Measurements from ENCODE around the gene BCAS3.

BCAS3 gene

DNA sequence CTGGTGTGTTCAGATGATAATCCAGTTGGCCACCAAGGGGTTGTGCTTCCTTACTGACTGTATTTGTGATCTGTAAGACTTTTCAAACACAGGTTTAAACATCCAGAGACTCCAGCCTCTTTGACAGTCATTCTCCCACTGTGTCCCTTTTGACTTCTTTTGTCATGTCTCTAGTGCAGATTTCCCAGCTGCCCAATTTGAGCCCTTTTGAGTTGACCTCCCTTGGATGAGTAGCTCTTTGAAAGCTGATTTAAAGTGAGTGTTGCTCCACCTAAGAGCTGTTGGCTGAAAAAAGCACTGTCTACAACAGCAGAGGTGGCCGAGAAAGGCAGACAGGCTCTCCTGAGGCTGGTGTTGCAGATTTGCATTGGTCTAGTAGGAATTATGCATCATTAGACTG is 533.6 kb downstream of the BCAS3 start:
- H3K27me3 ChIP-seq (replicated peaks in 2 of 5; ENCODE audit: control insufficient read depth in 4 of 5, insufficient read depth in 5 of 5, low read length in 4 of 5): no peaks in the 10 kb centered on the region
- CTCF ChIA-PET: interaction anchor here (0.6 to 1.8 kb wide), 4 partner anchors 8 to 348 kb away, joined by 3 to 5 read pairs (median 4); no protein-coding TSS in a partner anchor
- DNase-seq: no peak
- 100% methylated on average over 1 of the region's 1 CpG for WGBS (ENCODE audit: insufficient coverage)
- POLR2A ChIA-PET: no interaction called here
- H3K9me3 ChIP-seq (ENCODE audit: control extremely low read depth in 1 of 5, control insufficient read depth in 4 of 5, insufficient read depth in 2 of 5, low read depth in 1 of 5, low read length in 4 of 5): peaks cover 0 to 1% (median 0%) of the 10 kb centered on the region in 5 experiments
- no peak overlapping the region for H3K27ac ChIP-seq (ENCODE audit: insufficient read depth in 1 of 2, low read depth in 1 of 2, low read length in 2 of 2, poor library complexity in 1 of 2, severe bottlenecking in 2 of 2)
- no peaks in the 10 kb centered on the region for H3K4me1 ChIP-seq (ENCODE audit: control extremely low read depth in 1 of 4, control insufficient read depth in 4 of 4, insufficient read depth in 4 of 4, low read length in 3 of 4)
- no peak overlapping the region for H3K4me3 ChIP-seq (ENCODE audit: control insufficient read depth in 1 of 7, extremely low read depth in 1 of 7, insufficient read depth in 4 of 7, low read depth in 2 of 7, low read length in 6 of 7)
- H3K36me3 ChIP-seq (ENCODE audit: control insufficient read depth in 4 of 4, insufficient read depth in 4 of 4, low read length in 3 of 4): no peaks in the 10 kb centered on the region

DNA sequence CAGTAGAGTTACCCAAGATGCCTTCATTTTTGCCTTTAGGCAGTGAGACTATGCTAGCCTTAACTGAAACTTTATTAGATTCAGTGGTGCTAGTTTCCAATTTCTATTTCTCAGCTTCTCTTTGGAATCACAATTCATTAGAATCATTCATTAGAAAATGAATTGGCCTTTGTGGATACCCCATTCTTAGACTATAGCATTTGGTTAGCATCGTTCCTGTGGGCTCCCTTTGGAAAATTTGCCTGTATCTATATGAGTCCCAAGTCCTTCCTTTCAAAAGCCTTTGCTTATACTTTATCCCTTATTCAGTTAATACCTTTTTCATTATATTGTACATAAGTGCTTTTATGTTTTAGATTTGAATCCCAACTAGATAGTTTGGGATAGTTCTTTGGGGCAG is 535.0 kb downstream of the BCAS3 start:
- Histone ChIP-seq H3K9me3 (ENCODE audit: control extremely low read depth in 1 of 5, control insufficient read depth in 4 of 5, insufficient read depth in 2 of 5, low read depth in 1 of 5, low read length in 4 of 5) (no peaks in the 10 kb centered on the region), H3K27me3 (replicated peaks in 2 of 5; ENCODE audit: control insufficient read depth in 4 of 5, insufficient read depth in 5 of 5, low read length in 4 of 5) (no peaks in the 10 kb centered on the region), H3K36me3 (ENCODE audit: control insufficient read depth in 4 of 4, insufficient read depth in 4 of 4, low read length in 3 of 4) (no peaks in the 10 kb centered on the region), H3K4me1 (ENCODE audit: control extremely low read depth in 1 of 4, control insufficient read depth in 4 of 4, insufficient read depth in 4 of 4, low read length in 3 of 4) (peaks cover 0 to 2% (median 0%) of the 10 kb centered on the region in 4 experiments), H3K4me3 (ENCODE audit: control insufficient read depth in 1 of 7, extremely low read depth in 1 of 7, insufficient read depth in 4 of 7, low read depth in 2 of 7, low read length in 6 of 7) (no peak overlapping the region), H3K27ac (ENCODE audit: insufficient read depth in 1 of 2, low read depth in 1 of 2, low read length in 2 of 2, poor library complexity in 1 of 2, severe bottlenecking in 2 of 2) (no peak overlapping the region)
- CTCF ChIA-PET: no interaction called here
- DNase-seq: no peak
- POLR2A ChIA-PET: no interaction called here
- WGBS (ENCODE audit: insufficient coverage): no CpG with 5 or more reads among the region's 1 CpG

DNA sequence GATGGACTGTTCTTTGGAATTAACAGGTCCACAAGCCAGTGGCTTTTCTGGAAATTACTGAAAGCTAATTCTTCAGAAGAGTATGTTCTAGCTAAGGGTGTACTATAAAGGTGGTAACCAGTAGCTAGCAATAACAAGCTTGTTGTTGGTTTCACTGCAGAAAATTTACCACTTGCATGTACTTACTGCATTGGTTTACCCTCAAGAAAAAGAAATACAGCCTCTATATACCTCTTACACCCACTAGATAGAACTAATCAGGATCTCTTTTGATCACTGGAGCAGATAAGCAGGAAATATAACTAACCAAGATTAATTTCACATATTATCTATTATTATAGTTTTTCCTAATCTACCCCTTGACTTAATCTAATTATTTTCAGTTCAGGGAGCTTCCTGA is 537.1 kb downstream of the BCAS3 start:
- ChIA-PET POLR2A (no interaction called here), CTCF (interaction anchor here (1.0 kb wide), 1 partner anchor 16 kb away, joined by 3 read pairs; no protein-coding TSS in a partner anchor)
- H3K27ac ChIP-seq (ENCODE audit: insufficient read depth in 1 of 2, low read depth in 1 of 2, low read length in 2 of 2, poor library complexity in 1 of 2, severe bottlenecking in 2 of 2): no peak overlapping the region
- no peaks in the 10 kb centered on the region for H3K27me3 ChIP-seq (replicated peaks in 2 of 5; ENCODE audit: control insufficient read depth in 4 of 5, insufficient read depth in 5 of 5, low read length in 4 of 5)
- H3K36me3 ChIP-seq (ENCODE audit: control insufficient read depth in 4 of 4, insufficient read depth in 4 of 4, low read length in 3 of 4): no peaks in the 10 kb centered on the region
- H3K4me3 ChIP-seq (ENCODE audit: control insufficient read depth in 1 of 7, extremely low read depth in 1 of 7, insufficient read depth in 4 of 7, low read depth in 2 of 7, low read length in 6 of 7): no peak overlapping the region
- DNase-seq: no peak
- H3K9me3 ChIP-seq (ENCODE audit: control extremely low read depth in 1 of 5, control insufficient read depth in 4 of 5, insufficient read depth in 2 of 5, low read depth in 1 of 5, low read length in 4 of 5): no peaks in the 10 kb centered on the region
- peaks cover 0 to 13% (median 1%) of the 10 kb centered on the region in 4 experiments for H3K4me1 ChIP-seq (ENCODE audit: control extremely low read depth in 1 of 4, control insufficient read depth in 4 of 4, insufficient read depth in 4 of 4, low read length in 3 of 4)

- CTCF ChIA-PET: no interaction called here
Measured at GRCh38 chr17:61216066-61216465, 538.4 kb downstream of the BCAS3 start.

GRCh38 chr17:61217878-61218437 is 540.3 kb downstream of the BCAS3 start:
- no peak overlapping the region for H3K4me3 ChIP-seq (ENCODE audit: control insufficient read depth in 1 of 7, extremely low read depth in 1 of 7, insufficient read depth in 4 of 7, low read depth in 2 of 7, low read length in 6 of 7)
- peaks cover 7 to 43% (median 14%) of the 10 kb centered on the region in 4 experiments for H3K4me1 ChIP-seq (ENCODE audit: control extremely low read depth in 1 of 4, control insufficient read depth in 4 of 4, insufficient read depth in 4 of 4, low read length in 3 of 4)
- H3K27me3 ChIP-seq (replicated peaks in 2 of 5; ENCODE audit: control insufficient read depth in 4 of 5, insufficient read depth in 5 of 5, low read length in 4 of 5): no peaks in the 10 kb centered on the region
- CTCF ChIA-PET: no interaction called here
- H3K36me3 ChIP-seq (ENCODE audit: control insufficient read depth in 4 of 4, insufficient read depth in 4 of 4, low read length in 3 of 4): no peaks in the 10 kb centered on the region
- H3K9me3 ChIP-seq (ENCODE audit: control extremely low read depth in 1 of 5, control insufficient read depth in 4 of 5, insufficient read depth in 2 of 5, low read depth in 1 of 5, low read length in 4 of 5): no peaks in the 10 kb centered on the region
- DNase-seq: no peak
- 100% methylated on average over 3 of the region's 4 CpGs for WGBS (ENCODE audit: insufficient coverage)
- POLR2A ChIA-PET: no interaction called here
- H3K27ac ChIP-seq (ENCODE audit: insufficient read depth in 1 of 2, low read depth in 1 of 2, low read length in 2 of 2, poor library complexity in 1 of 2, severe bottlenecking in 2 of 2): no peak overlapping the region

More at GRCh38 chr17:61216066-61216465, 538.4 kb downstream of the BCAS3 start:
- peaks cover 2 to 24% (median 5%) of the 10 kb centered on the region in 4 experiments for H3K4me1 ChIP-seq (ENCODE audit: control extremely low read depth in 1 of 4, control insufficient read depth in 4 of 4, insufficient read depth in 4 of 4, low read length in 3 of 4)
- 100% methylated on average over 1 of the region's 4 CpGs for WGBS (ENCODE audit: insufficient coverage)
- POLR2A ChIA-PET: no interaction called here
- DNase-seq: no peak
- H3K27me3 ChIP-seq (replicated peaks in 2 of 5; ENCODE audit: control insufficient read depth in 4 of 5, insufficient read depth in 5 of 5, low read length in 4 of 5): no peaks in the 10 kb centered on the region
- no peak overlapping the region for H3K27ac ChIP-seq (ENCODE audit: insufficient read depth in 1 of 2, low read depth in 1 of 2, low read length in 2 of 2, poor library complexity in 1 of 2, severe bottlenecking in 2 of 2)
- H3K4me3 ChIP-seq (ENCODE audit: control insufficient read depth in 1 of 7, extremely low read depth in 1 of 7, insufficient read depth in 4 of 7, low read depth in 2 of 7, low read length in 6 of 7): no peak overlapping the region
- H3K36me3 ChIP-seq (ENCODE audit: control insufficient read depth in 4 of 4, insufficient read depth in 4 of 4, low read length in 3 of 4): no peaks in the 10 kb centered on the region
- H3K9me3 ChIP-seq (ENCODE audit: control extremely low read depth in 1 of 5, control insufficient read depth in 4 of 5, insufficient read depth in 2 of 5, low read depth in 1 of 5, low read length in 4 of 5): no peaks in the 10 kb centered on the region

DNA sequence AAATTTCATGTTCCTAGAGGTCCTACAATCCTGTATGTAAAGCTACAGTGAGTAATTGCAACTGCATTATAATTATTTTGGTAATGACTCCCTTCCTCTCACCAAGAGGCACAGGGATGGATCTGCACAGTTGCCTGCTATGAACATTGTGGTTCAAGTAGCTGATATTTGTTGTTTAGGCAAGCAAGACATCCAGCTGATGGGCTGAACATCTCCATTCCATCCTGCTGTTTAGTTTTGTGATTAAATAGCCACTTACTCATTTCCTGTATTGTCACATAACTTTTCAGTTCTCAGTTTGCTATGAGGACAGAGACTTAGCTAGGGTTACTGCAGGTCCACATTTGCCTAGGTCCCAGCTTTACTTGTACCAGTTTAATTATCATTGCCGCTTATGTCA is 540.8 kb downstream of the BCAS3 start:
- Histone ChIP-seq H3K27ac (ENCODE audit: insufficient read depth in 1 of 2, low read depth in 1 of 2, low read length in 2 of 2, poor library complexity in 1 of 2, severe bottlenecking in 2 of 2) (no peak overlapping the region), H3K4me3 (ENCODE audit: control insufficient read depth in 1 of 7, extremely low read depth in 1 of 7, insufficient read depth in 4 of 7, low read depth in 2 of 7, low read length in 6 of 7) (no peak overlapping the region), H3K36me3 (ENCODE audit: control insufficient read depth in 4 of 4, insufficient read depth in 4 of 4, low read length in 3 of 4) (no peaks in the 10 kb centered on the region), H3K27me3 (replicated peaks in 2 of 5; ENCODE audit: control insufficient read depth in 4 of 5, insufficient read depth in 5 of 5, low read length in 4 of 5) (no peaks in the 10 kb centered on the region), H3K9me3 (ENCODE audit: control extremely low read depth in 1 of 5, control insufficient read depth in 4 of 5, insufficient read depth in 2 of 5, low read depth in 1 of 5, low read length in 4 of 5) (no peaks in the 10 kb centered on the region), H3K4me1 (ENCODE audit: control extremely low read depth in 1 of 4, control insufficient read depth in 4 of 4, insufficient read depth in 4 of 4, low read length in 3 of 4) (peaks cover 7 to 43% (median 14%) of the 10 kb centered on the region in 4 experiments)
- DNase-seq: no peak
- ChIA-PET CTCF (no interaction called here), POLR2A (no interaction called here)
- no CpG with 5 or more reads among the region's 1 CpG for WGBS (ENCODE audit: insufficient coverage)

- Histone ChIP-seq H3K4me1 (ENCODE audit: control extremely low read depth in 1 of 4, control insufficient read depth in 4 of 4, insufficient read depth in 4 of 4, low read length in 3 of 4) (peaks cover 7 to 43% (median 14%) of the 10 kb centered on the region in 4 experiments), H3K4me3 (ENCODE audit: control insufficient read depth in 1 of 7, extremely low read depth in 1 of 7, insufficient read depth in 4 of 7, low read depth in 2 of 7, low read length in 6 of 7) (no peak overlapping the region), H3K36me3 (ENCODE audit: control insufficient read depth in 4 of 4, insufficient read depth in 4 of 4, low read length in 3 of 4) (no peaks in the 10 kb centered on the region), H3K27ac (ENCODE audit: insufficient read depth in 1 of 2, low read depth in 1 of 2, low read length in 2 of 2, poor library complexity in 1 of 2, severe bottlenecking in 2 of 2) (no peak overlapping the region), H3K27me3 (replicated peaks in 2 of 5; ENCODE audit: control insufficient read depth in 4 of 5, insufficient read depth in 5 of 5, low read length in 4 of 5) (no peaks in the 10 kb centered on the region), H3K9me3 (ENCODE audit: control extremely low read depth in 1 of 5, control insufficient read depth in 4 of 5, insufficient read depth in 2 of 5, low read depth in 1 of 5, low read length in 4 of 5) (no peaks in the 10 kb centered on the region)
- DNase-seq: no peak
- 100% methylated on average over 2 of the region's 3 CpGs for WGBS (ENCODE audit: insufficient coverage)
- ChIA-PET CTCF (no interaction called here), POLR2A (no interaction called here)
Measured at GRCh38 chr17:61219460-61219859, 541.8 kb downstream of the BCAS3 start.

Measured in common myeloid progenitor, CD34-positive (primary cell).